Activated naive CD4-positive, alpha-beta T cell treated with anti-CD3 and anti-CD28 coated beads, Interleukin-2, amount 50 U/mL, for 16 hours (primary cell): ENCODE data around the gene DNAJC13.

Experiments used
- DNase-seq: peaks from one replicate; pipeline ENCODE4 v3.0.0-alpha.2; 2020

Gene DNAJC13

GRCh38 chr3:132405609-132406299 lies 11.5 kb upstream of the DNAJC13 start:
- DNase-seq, result no peak

GRCh38 chr3:132406587-132406986 lies 10.7 kb upstream of the DNAJC13 start:
- no peak for DNase-seq

GRCh38 chr3:132407025-132407424 lies 10.3 kb upstream of the DNAJC13 start:
- no peak for DNase-seq

- no peak for DNase-seq
Observed at GRCh38 chr3:132414841-132415240, 2.5 kb upstream of the DNAJC13 start.

GRCh38 chr3:132416161-132416560 lies 1.1 kb upstream of the DNAJC13 start:
- DNase-seq, result no peak

GRCh38 chr3:132417695-132418411 lies 551 bp downstream of the DNAJC13 start:
- DNase-seq, result peak; percentile 54

GRCh38 chr3:132418916-132419315 lies 1.6 kb downstream of the DNAJC13 start:
- no peak for DNase-seq

GRCh38 chr3:132421832-132422231 lies 4.5 kb downstream of the DNAJC13 start:
- DNase-seq, result no peak

- DNase-seq, result no peak
Observed at GRCh38 chr3:132422531-132422930, 5.2 kb downstream of the DNAJC13 start.

- DNase-seq, result no peak
Observed at GRCh38 chr3:132432639-132433038, 15.3 kb downstream of the DNAJC13 start.

- DNase-seq, result no peak
Observed at GRCh38 chr3:132433121-132433520, 15.8 kb downstream of the DNAJC13 start.

GRCh38 chr3:132435224-132435910 lies 18.1 kb downstream of the DNAJC13 start:
- no peak for DNase-seq

GRCh38 chr3:132435911-132436425 lies 18.7 kb downstream of the DNAJC13 start:
- no peak for DNase-seq

- DNase-seq, result no peak
Observed at GRCh38 chr3:132443421-132443820, 26.1 kb downstream of the DNAJC13 start.

GRCh38 chr3:132444383-132444782 lies 27.1 kb downstream of the DNAJC13 start:
- no peak for DNase-seq

- DNase-seq, result no peak
Observed at GRCh38 chr3:132445817-132446216, 28.5 kb downstream of the DNAJC13 start.

GRCh38 chr3:132448216-132448961 lies 31.1 kb downstream of the DNAJC13 start:
- no peak for DNase-seq

- no peak for DNase-seq
Observed at GRCh38 chr3:132456136-132456535, 38.8 kb downstream of the DNAJC13 start.

- no peak for DNase-seq
Observed at GRCh38 chr3:132456571-132456970, 39.3 kb downstream of the DNAJC13 start.

- DNase-seq, result no peak
Observed at GRCh38 chr3:132457286-132457685, 40.0 kb downstream of the DNAJC13 start.

GRCh38 chr3:132459551-132459950 lies 42.2 kb downstream of the DNAJC13 start:
- DNase-seq, result no peak

- no peak for DNase-seq
Observed at GRCh38 chr3:132461544-132461943, 44.2 kb downstream of the DNAJC13 start.

GRCh38 chr3:132464066-132464465 lies 46.8 kb downstream of the DNAJC13 start:
- no peak for DNase-seq
